ENCODE measurements around the gene FAM174C.

Gene FAM174C

DNA sequence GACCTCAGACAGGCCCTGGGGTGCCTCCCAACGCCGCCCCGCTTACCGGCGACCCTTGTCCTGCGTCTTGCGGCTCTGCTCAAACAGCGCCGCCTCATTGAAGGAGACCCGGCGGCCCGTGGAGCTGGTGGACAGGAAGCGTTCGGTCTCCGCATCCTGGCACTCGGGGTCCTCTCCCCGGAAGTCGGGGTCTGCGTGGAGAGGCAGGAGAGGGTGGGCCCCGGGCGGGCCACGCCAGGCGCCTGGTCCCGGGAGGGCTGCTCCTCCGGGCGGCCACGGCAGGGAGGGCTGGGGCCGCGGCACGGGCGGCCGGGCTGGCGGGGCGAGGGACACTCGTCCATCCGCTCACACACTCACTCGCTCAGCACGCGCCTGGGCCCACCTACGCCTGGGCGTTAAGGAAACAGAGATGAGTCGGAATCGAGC is 40.4 kb upstream of the FAM174C start:
- Histone ChIP-seq H2AFZ (no peak overlapping the region), H3K27me3 (ENCODE audit: control insufficient read depth, insufficient read depth, low read length) (no peaks in the 10 kb centered on the region), H3K4me1 (peaks cover 15% of the 10 kb centered on the region), H3K4me3 (ENCODE audit: low read depth, low read length) (no peak overlapping the region), H3K9me3 (ENCODE audit: control insufficient read depth, low read length) (no peaks in the 10 kb centered on the region), H3K9ac (no peak overlapping the region), H3K36me3 (ENCODE audit: control insufficient read depth, insufficient read depth, low read length) (no peaks in the 10 kb centered on the region), H3K27ac (no peak overlapping the region), H3K4me2 (ENCODE audit: low read length) (no peak overlapping the region), H3K79me2 (no peaks in the 10 kb centered on the region)
- TF ChIP-seq, protein P1, sequence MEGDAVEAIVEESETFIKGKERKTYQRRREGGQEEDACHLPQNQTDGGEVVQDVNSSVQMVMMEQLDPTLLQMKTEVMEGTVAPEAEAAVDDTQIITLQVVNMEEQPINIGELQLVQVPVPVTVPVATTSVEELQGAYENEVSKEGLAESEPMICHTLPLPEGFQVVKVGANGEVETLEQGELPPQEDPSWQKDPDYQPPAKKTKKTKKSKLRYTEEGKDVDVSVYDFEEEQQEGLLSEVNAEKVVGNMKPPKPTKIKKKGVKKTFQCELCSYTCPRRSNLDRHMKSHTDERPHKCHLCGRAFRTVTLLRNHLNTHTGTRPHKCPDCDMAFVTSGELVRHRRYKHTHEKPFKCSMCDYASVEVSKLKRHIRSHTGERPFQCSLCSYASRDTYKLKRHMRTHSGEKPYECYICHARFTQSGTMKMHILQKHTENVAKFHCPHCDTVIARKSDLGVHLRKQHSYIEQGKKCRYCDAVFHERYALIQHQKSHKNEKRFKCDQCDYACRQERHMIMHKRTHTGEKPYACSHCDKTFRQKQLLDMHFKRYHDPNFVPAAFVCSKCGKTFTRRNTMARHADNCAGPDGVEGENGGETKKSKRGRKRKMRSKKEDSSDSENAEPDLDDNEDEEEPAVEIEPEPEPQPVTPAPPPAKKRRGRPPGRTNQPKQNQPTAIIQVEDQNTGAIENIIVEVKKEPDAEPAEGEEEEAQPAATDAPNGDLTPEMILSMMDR (IDR thresholded peaks at IDR 0.05) = no peak

DNA sequence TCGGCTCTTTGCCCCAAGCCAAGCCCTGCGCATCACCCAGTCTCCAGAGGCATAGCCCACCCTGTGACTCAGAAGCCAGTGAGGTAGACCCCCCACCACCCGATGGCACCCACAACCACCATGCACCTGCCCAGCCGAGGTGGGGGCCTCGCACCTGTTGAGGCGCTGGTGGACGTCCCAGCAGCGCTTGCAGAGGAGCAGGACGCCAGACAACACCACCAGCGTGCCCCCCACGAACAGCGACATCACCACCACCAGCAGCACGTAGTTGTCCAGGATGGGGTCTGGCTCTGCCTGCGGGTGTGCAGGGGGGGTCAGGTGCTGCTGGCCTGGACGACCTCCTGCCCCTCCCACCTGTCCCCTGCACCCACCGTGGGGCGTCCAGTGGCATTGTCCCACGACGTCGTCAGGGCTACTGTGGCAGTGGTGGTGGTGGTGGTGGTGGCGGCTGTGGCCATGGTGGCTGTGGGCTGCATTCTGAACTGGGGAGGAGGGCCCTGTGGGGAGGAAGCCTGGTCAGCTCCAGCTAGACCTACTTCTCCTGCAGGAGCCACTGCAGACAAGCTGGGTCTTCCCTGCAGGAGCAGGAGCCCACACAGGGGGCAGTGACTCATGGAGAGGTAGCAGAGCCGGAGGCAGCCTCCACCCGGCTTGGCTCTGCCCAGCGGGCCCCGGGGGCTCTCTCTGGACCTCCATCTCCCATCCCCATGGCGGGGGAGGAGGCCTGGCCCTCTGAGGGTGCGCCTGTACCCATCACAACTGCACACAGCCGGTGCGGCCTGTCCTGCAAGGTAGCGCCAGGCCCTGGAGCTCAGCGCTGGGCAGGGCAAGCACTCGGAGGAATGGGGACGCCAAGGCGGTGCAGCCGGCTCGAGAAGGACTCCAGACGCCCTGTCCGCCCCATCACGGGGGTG is 39.4 kb upstream of the FAM174C start:
- TF ChIP-seq, protein P1 (IDR thresholded peaks at IDR 0.05) = no peak
- H3K9me3 ChIP-seq (ENCODE audit: control insufficient read depth, low read length) = no peaks in the 10 kb centered on the region
- H2AFZ ChIP-seq = no peak overlapping the region
- no peak overlapping the region for H3K4me3 ChIP-seq (ENCODE audit: low read depth, low read length)
- no peaks in the 10 kb centered on the region for H3K79me2 ChIP-seq
- H3K4me1 ChIP-seq = peaks cover 17% of the 10 kb centered on the region
- no peak overlapping the region for H3K27ac ChIP-seq
- H3K27me3 ChIP-seq (ENCODE audit: control insufficient read depth, insufficient read depth, low read length) = no peaks in the 10 kb centered on the region
- H3K36me3 ChIP-seq (ENCODE audit: control insufficient read depth, insufficient read depth, low read length) = no peaks in the 10 kb centered on the region
- no peak overlapping the region for H3K4me2 ChIP-seq (ENCODE audit: low read length)
- H3K9ac ChIP-seq = no peak overlapping the region

DNA sequence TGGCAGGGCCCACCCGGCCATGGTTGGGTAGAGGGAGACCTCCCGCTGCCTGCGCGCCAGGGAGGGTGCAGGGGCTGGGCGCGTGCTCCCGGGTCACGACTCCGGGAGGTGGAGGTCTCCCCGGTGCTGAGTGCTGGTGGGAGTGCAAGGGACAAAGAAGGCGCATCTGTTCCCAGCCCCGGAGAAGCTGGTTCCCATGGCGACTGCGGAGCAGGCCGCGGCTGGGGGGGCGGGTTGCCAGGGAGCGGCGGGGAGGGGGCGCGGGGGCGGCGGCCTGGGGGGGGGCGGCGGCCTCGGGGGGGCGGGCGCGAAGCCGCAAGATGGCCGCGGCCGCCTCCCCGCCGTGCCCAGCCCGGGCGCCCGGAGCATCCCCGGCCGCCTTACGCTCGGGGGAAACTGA is 38.8 kb upstream of the FAM174C start:
- no peak overlapping the region for H3K27ac ChIP-seq
- H3K4me1 ChIP-seq = peaks cover 22% of the 10 kb centered on the region
- H3K9ac ChIP-seq = no peak overlapping the region

DNA sequence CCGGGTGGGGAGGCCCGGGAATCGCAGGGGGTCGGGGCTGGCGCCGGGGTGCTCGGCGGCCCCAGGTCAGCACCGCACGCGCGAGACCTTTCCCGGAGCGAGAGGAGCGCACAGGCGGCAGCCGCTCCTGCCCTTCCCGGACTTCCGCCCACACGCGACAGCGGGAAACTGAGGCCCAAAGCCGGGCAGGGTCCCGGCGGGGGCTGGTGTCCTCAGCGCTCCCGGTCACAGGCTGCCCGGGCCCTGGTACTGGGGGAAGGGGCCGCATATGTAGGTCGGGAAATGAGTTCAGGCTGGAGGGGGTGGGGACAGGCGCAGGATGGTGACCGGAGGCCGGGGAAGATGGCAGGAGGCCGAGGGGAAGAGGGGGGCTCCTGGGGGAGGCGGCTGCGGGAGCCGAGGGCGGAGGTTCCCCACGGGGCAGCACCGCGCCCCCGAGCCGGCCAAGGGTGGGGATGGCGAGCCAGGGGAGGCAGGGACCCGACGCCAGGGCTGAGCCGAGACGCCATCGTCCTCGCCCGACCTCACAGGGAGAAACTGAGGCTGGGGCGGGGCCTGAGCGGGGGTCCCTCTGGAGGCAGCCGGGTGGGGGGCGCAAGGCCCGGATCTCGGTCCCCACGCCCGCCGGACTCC is 38.2 kb upstream of the FAM174C start:
- H3K4me2 ChIP-seq (ENCODE audit: low read length) = peak overlapping the region; percentile 69
- peak overlapping the region; percentile 53 for H3K4me3 ChIP-seq (ENCODE audit: low read depth, low read length)
- H2AFZ ChIP-seq = peak overlapping the region; percentile 71
- TF ChIP-seq, protein P1 (IDR thresholded peaks at IDR 0.05) = no peak
- H3K4me1 ChIP-seq = peaks cover 22% of the 10 kb centered on the region
- no peaks in the 10 kb centered on the region for H3K9me3 ChIP-seq (ENCODE audit: control insufficient read depth, low read length)
- H3K9ac ChIP-seq = no peak overlapping the region
- H3K79me2 ChIP-seq = no peaks in the 10 kb centered on the region
- H3K36me3 ChIP-seq (ENCODE audit: control insufficient read depth, insufficient read depth, low read length) = no peaks in the 10 kb centered on the region
- no peak overlapping the region for H3K27ac ChIP-seq
- no peaks in the 10 kb centered on the region for H3K27me3 ChIP-seq (ENCODE audit: control insufficient read depth, insufficient read depth, low read length)

More for the DNA sequence above, 38.8 kb upstream of the FAM174C start:
- Histone ChIP-seq H3K79me2 (no peaks in the 10 kb centered on the region), H3K4me3 (ENCODE audit: low read depth, low read length) (no peak overlapping the region), H3K9me3 (ENCODE audit: control insufficient read depth, low read length) (no peaks in the 10 kb centered on the region), H2AFZ (peak overlapping the region; percentile 71), H3K4me2 (ENCODE audit: low read length) (peak overlapping the region; percentile 69), H3K27me3 (ENCODE audit: control insufficient read depth, insufficient read depth, low read length) (no peaks in the 10 kb centered on the region), H3K36me3 (ENCODE audit: control insufficient read depth, insufficient read depth, low read length) (no peaks in the 10 kb centered on the region)
- TF ChIP-seq, protein P1 (IDR thresholded peaks at IDR 0.05) = no peak
